Left lung (tissue), 10 donors: ENCODE results near the gene HSP90AA1. TPM values are rescaled to one million over a fixed set of nuclear protein-coding genes. Genes with fewer than 3 reads are reported as not detected.

Experiments
- ATAC-seq: fragments of 200-7000 bp; cut with Tn5 transposase; one replicate; pipeline ENCODE4 v1.9.1; 2020; ENCODE audit warnings: moderate library complexity
- DNase-seq, 4 donors: peaks; one replicate each; pipeline ENCODE4 v3.0.0-alpha.2; 2013 to 2020
- H3K27ac ChIP-seq, 2 donors: fragments of 200-600 bp; sonication (generic) in 1 of 2; one replicate each; pipeline versions ENCODE4 v1.5.0 to v1.8.0; 2020 to 2021
- H3K27me3 ChIP-seq, 2 donors: fragments of 200-600 bp; sonication (generic) in 1 of 2; one replicate each; pipeline versions ENCODE4 v1.5.0 to v1.8.0; 2020 to 2021
- H3K36me3 ChIP-seq, 2 donors: fragments of 200-600 bp; sonication (generic) in 1 of 2; one replicate each; pipeline versions ENCODE4 v1.5.0 to v1.8.0; 2020 to 2021
- H3K4me1 ChIP-seq, 2 donors: fragments of 200-600 bp; one replicate each; pipeline ENCODE4 v1.8.0; 2021
- H3K4me3 ChIP-seq, 2 donors: fragments of 200-600 bp; sonication (generic) in 1 of 2; one replicate each; pipeline versions ENCODE4 v1.5.0 to v1.8.0; 2020 to 2021; ENCODE audit warnings: mild to moderate bottlenecking in 1 of 2
- H3K9me3 ChIP-seq, 2 donors: fragments of 200-600 bp; sonication (generic) in 1 of 2; one replicate each; pipeline versions ENCODE4 v1.5.0 to v1.8.0; 2020 to 2021
- CTCF ChIP-seq, 2 donors: fragments of 200-600 bp; sonication (generic) in 1 of 2; IDR thresholded peaks; one replicate each; pipeline versions ENCODE4 v1.5.0 to v1.8.0; 2021; ENCODE audit warnings: antibody characterized with exemption in 2 of 2
- intact Hi-C, 2 donors: fragments of 100-400 bp; cut with DNase I; formaldehyde crosslinking; loops; one replicate each; pipeline versions ENCODE4 v1.11.2 to v1.14.2; 2022
- polyA plus RNA-seq, 6 donors: library from polyadenylated mRNA; unstranded; fragments of 120-200 nt; gene quantifications; one replicate each; pipeline ENCODE4 v1.2.1, GENCODE V29; 2013; ENCODE audit not compliant: insufficient read length in 6 of 6
- total RNA-seq, 2 donors: library from RNA; stranded (reverse); fragmentation: NEBNext Ultra II Directional; extraction: Animal tissue kit (Norgen Biotek cat#: 25700); gene quantifications; one replicate each; pipeline ENCODE4 v1.2.1, GENCODE V29; 2021
- donor health status: DM: no; HTN: yes; CAD: no.
- donor health status: DM: no; HTN: no; CAD: no.

The HSP90AA1 gene
- total and polyA plus RNA-seq, 8 donors = 515 to 760 (median 630) TPM

- peaks cover 6 to 100% of the 10 kb centered on the region in 2 donors for H3K36me3 ChIP-seq
- intact Hi-C loops = no loop called here
Observed at GRCh38 chr14:102046337-102047278, 40.2 kb downstream of the HSP90AA1 start.

GRCh38 chr14:102044566-102044965 is 42.3 kb downstream of the HSP90AA1 start:
- no peak overlapping the region for H3K4me3 ChIP-seq
- intact Hi-C loops = no loop called here

More at GRCh38 chr14:102046337-102047278, 40.2 kb downstream of the HSP90AA1 start:
- TF ChIP-seq CTCF (IDR thresholded peaks at IDR 0.05) = peak; percentile 31 to 42
- Histone ChIP-seq H3K27ac (no peak overlapping the region), H3K4me3 (no peak overlapping the region), H3K27me3 (no peaks in the 10 kb centered on the region), H3K9me3 (no peaks in the 10 kb centered on the region), H3K4me1 (no peaks in the 10 kb centered on the region)
- DNase-seq (peak; percentile 53 to 86 (median 79)), ATAC-seq (peak; percentile 97)

GRCh38 chr14:102043251-102044025 is 43.4 kb downstream of the HSP90AA1 start:
- no peak overlapping the region for H3K27ac ChIP-seq
- no peak for ATAC-seq

More at GRCh38 chr14:102044566-102044965, 42.3 kb downstream of the HSP90AA1 start:
- peaks cover 6 to 100% of the 10 kb centered on the region in 2 donors for H3K36me3 ChIP-seq
- ATAC-seq = no peak
- peak in 1 of 4 donors; percentile 57 for DNase-seq
- no peak for TF ChIP-seq CTCF (IDR thresholded peaks at IDR 0.05)
- no peaks in the 10 kb centered on the region for H3K4me1 ChIP-seq
- no peaks in the 10 kb centered on the region for H3K9me3 ChIP-seq
- H3K27me3 ChIP-seq = no peaks in the 10 kb centered on the region
- H3K27ac ChIP-seq = no peak overlapping the region

GRCh38 chr14:102042699-102043098 is 44.1 kb downstream of the HSP90AA1 start:
- no peaks in the 10 kb centered on the region for H3K9me3 ChIP-seq
- H3K27ac ChIP-seq = no peak overlapping the region
- intact Hi-C loops = no loop called here
- no peaks in the 10 kb centered on the region for H3K27me3 ChIP-seq
- ATAC-seq (no peak), DNase-seq (peak in 1 of 4 donors; percentile 58)
- no peak for TF ChIP-seq CTCF (IDR thresholded peaks at IDR 0.05)
- H3K4me3 ChIP-seq = no peak overlapping the region
- H3K36me3 ChIP-seq = peaks cover under 1 to 100% of the 10 kb centered on the region in 2 donors
- H3K4me1 ChIP-seq = no peaks in the 10 kb centered on the region

More at GRCh38 chr14:102043251-102044025, 43.4 kb downstream of the HSP90AA1 start:
- Histone ChIP-seq H3K27me3 (no peaks in the 10 kb centered on the region), H3K4me1 (no peaks in the 10 kb centered on the region), H3K36me3 (peaks cover 6 to 100% of the 10 kb centered on the region in 2 donors), H3K4me3 (no peak overlapping the region), H3K9me3 (no peaks in the 10 kb centered on the region)
- intact Hi-C loops = no loop called here
- DNase-seq = no peak
- no peak for TF ChIP-seq CTCF (IDR thresholded peaks at IDR 0.05)
